ENCODE results near the gene HOXA13. TPM values are rescaled to one million over a fixed set of nuclear protein-coding genes. Genes with fewer than 3 reads are reported as not detected.

The HOXA13 gene
- total RNA-seq, 6 donors from 2014 or later: not detected

- peaks cover 35 to 58% (median 46%) of the 10 kb centered on the region in 4 donors for H3K4me1 ChIP-seq
- TF ChIP-seq POLR2AphosphoS5 (IDR thresholded peaks at IDR 0.05) (no peak), CTCF (IDR thresholded peaks at IDR 0.05) (no peak), EP300 (IDR thresholded peaks at IDR 0.05) (no peak), POLR2A (IDR thresholded peaks at IDR 0.05) (no peak)
- H3K27me3 ChIP-seq: peaks cover 0 to 75% (median 39%) of the 10 kb centered on the region in 4 donors
- H3K36me3 ChIP-seq: no peaks in the 10 kb centered on the region
- WGBS, 2 donors: 15 to 19% methylated on average over 17 to 26 of the region's 30 CpGs
- ATAC-seq (ENCODE audit: low FRiP score in 2 of 2): no peak
- H3K4me3 ChIP-seq: peak overlapping the region; percentile 44 to 59 (median 51)
- peak overlapping the region in 2 of 4 donors; percentile 82 for H3K27ac ChIP-seq
- no peaks in the 10 kb centered on the region for H3K9me3 ChIP-seq
- DNase-seq: peak in 1 of 2 donors; percentile 18
These were observed 42.8 kb downstream of the HOXA13 start for GRCh38 chr7:27156916-27157701.

GRCh38 chr7:27156508-27156898 lies 43.4 kb downstream of the HOXA13 start, which contains the start of gene HOXA7:
TSS of gene HOXA7 (minus strand) at chr7:27156675. CDS start at chr7:27156545, 130 bp downstream.
- ATAC-seq (ENCODE audit: low FRiP score in 2 of 2) (peak in 1 of 2 donors; percentile 51), DNase-seq (peak; percentile 24 to 89)
- Histone ChIP-seq H3K4me3 (peak within 1 kb of the TSS; percentile 44 to 59 (median 51)), H3K4me1 (peaks cover 36 to 58% (median 45%) of the 10 kb centered on the region in 4 donors), H3K27ac (peak within 1 kb of the TSS; percentile 62 to 82 (median 72)), H3K27me3 (peaks cover 0 to 75% (median 44%) of the 10 kb centered on the region in 4 donors), H3K36me3 (no peaks in the 10 kb centered on the region), H3K9me3 (no peaks in the 10 kb centered on the region)
- no peak for TF ChIP-seq CTCF (IDR thresholded peaks at IDR 0.05)
- peak in 1 of 2 donors; percentile 8 for TF ChIP-seq POLR2AphosphoS5 (IDR thresholded peaks at IDR 0.05)
- no peak for TF ChIP-seq POLR2A (IDR thresholded peaks at IDR 0.05)
- 0 to 3% methylated on average over 11 to 20 of the region's 33 CpGs for WGBS, 2 donors

GRCh38 chr7:27155816-27156507 lies 43.9 kb downstream of the HOXA13 start:
- ATAC-seq (ENCODE audit: low FRiP score in 2 of 2) (peak in 1 of 2 donors; percentile 31), DNase-seq (peak; percentile 19 to 87)
- 3 to 5% methylated on average over 6 to 58 of the region's 63 CpGs for WGBS, 2 donors
- H3K4me3 ChIP-seq: peak overlapping the region; percentile 44 to 59 (median 51)
- peaks cover 36 to 58% (median 47%) of the 10 kb centered on the region in 4 donors for H3K4me1 ChIP-seq
- H3K36me3 ChIP-seq: no peaks in the 10 kb centered on the region
- no peaks in the 10 kb centered on the region for H3K9me3 ChIP-seq
- H3K27ac ChIP-seq: peak overlapping the region; percentile 62 to 82 (median 72)
- H3K27me3 ChIP-seq: peaks cover 0 to 79% (median 46%) of the 10 kb centered on the region in 4 donors
- TF ChIP-seq EP300 (IDR thresholded peaks at IDR 0.05) (no peak), CTCF (IDR thresholded peaks at IDR 0.05) (no peak), POLR2AphosphoS5 (IDR thresholded peaks at IDR 0.05) (no peak), POLR2A (IDR thresholded peaks at IDR 0.05) (no peak)

- TF ChIP-seq POLR2AphosphoS5 (IDR thresholded peaks at IDR 0.05) (no peak), CTCF (IDR thresholded peaks at IDR 0.05) (no peak), EP300 (IDR thresholded peaks at IDR 0.05) (no peak), POLR2A (IDR thresholded peaks at IDR 0.05) (no peak)
- ATAC-seq (ENCODE audit: low FRiP score in 2 of 2) (no peak), DNase-seq (peak; percentile 20 to 84)
- 35 to 46% methylated on average over 46 to 48 of the region's 48 CpGs for WGBS, 2 donors
- peaks cover 0 to 82% (median 45%) of the 10 kb centered on the region in 4 donors for H3K27me3 ChIP-seq
- no peaks in the 10 kb centered on the region for H3K9me3 ChIP-seq
- peak overlapping the region in 3 of 4 donors; percentile 62 to 82 (median 82) for H3K27ac ChIP-seq
- H3K4me3 ChIP-seq: peak overlapping the region in 3 of 4 donors; percentile 44 to 59 (median 56)
- peaks cover 36 to 58% (median 46%) of the 10 kb centered on the region in 4 donors for H3K4me1 ChIP-seq
- no peaks in the 10 kb centered on the region for H3K36me3 ChIP-seq
These were observed 44.7 kb downstream of the HOXA13 start for GRCh38 chr7:27154901-27155815.

Data from upper lobe of left lung (tissue), 6 donors.